HG03159 (cell line): ENCODE data around the gene COX7B2.

Experiments
- ATAC-seq: cut with Tn5 transposase; IDR thresholded peaks from one replicate; pipeline ENCODE4 v1.9.1; 2021; ENCODE audit warnings: mild to moderate bottlenecking, moderate library complexity; ENCODE audit not compliant: unreplicated experiment

The COX7B2 gene

DNA sequence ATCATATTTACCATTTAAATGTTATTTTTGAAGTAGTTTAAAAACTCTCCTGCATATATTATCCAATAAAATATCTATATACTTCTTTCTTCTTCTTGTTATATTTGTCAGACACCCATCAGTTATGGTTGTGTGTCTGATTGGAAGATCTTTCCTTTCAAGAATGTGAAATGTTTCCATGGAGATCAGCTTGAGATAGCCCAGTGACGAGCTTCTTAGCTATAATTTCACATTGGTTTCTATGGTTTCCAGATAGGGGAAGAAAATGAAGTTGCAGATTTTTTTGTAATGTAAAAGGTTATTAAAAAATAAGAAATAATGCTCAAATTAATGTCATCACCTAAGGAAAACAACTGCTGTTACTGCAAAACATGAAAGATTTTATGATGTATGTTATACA, 189.0 kb downstream of the COX7B2 start:
- no peak for ATAC-seq

DNA sequence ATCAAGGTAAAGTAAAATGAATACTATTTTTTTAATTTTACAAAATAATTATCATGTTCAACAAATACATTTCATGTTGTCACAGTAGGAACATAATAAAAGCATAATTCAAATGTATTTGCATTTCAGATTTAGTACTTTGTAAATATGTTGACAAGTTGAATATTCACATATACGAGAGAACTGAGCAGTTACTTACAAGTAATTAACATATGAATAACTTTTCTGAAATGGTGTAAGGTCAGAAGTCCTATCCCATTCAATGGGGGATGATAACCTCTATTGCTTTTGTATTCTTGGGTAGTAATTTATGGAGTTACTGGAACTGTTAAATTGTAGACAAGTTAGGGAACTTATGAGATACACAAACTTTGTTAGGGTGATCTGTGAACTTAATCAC, 191.1 kb downstream of the COX7B2 start:
- ATAC-seq = no peak

DNA sequence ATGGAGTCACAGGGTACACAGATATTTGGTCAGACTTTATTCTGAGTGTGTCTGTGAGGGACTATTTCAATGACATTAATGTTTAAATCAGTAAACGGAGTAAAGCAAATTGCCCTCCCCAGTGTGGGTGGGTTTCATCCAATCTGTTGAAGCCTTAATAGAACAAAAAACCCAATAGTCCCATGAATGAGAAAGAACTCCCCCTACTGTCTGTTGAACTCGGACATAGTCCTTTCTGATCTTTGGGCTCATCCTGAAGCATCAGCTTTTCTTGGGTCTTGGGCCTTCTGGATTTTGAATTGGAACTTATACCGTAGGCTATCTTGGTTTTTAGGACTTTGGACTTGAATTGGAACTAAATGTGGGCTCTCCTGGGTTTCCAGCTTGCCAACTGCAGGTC, 193.6 kb downstream of the COX7B2 start:
- no peak for ATAC-seq

DNA sequence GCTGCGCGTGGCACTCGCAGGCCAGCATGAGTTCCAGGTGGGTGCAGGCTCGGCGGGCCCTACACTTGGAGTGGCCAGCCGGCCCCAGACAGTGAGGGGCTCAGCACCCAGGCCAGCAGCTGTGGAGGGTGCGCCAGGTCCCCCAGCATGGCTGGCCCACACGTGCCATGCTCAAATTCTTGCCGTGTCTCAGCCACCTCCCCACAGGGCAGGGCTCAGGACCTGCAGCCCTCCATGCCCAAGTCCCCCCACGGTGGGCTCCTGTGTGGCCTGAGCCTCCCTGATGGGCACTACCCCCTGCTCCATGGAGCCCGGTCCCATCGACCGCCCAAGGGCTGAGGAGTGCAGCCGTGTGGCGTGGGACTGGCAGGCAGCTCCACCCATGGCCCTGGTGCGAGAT, 210.2 kb downstream of the COX7B2 start:
- no peak for ATAC-seq
